Nephron (organoid): ENCODE measurements around the gene CXCL10.

Source experiments
- H3K27ac Mint-ChIP-seq, 3 experiments: 2 replicates each; pipeline ENCODE4 v1.8.0; 2020; ENCODE audit warnings: mixed read lengths in 3 of 3, mild to moderate bottlenecking in 2 of 3, moderate library complexity in 1 of 3
- H3K27me3 Mint-ChIP-seq: 2 replicates; pipeline ENCODE4 v1.8.0; 2021; ENCODE audit warnings: low read depth, mild to moderate bottlenecking, moderate library complexity, mixed read lengths
- H3K36me3 Mint-ChIP-seq: 2 replicates; pipeline ENCODE4 v1.8.0; 2020; ENCODE audit warnings: low read depth, mixed read lengths
- H3K4me1 Mint-ChIP-seq: 2 replicates; pipeline ENCODE4 v1.8.0; 2020; ENCODE audit warnings: mixed read lengths
- H3K4me3 Mint-ChIP-seq, 3 experiments: 2 replicates each; pipeline ENCODE4 v1.8.0; 2020; ENCODE audit warnings: mild to moderate bottlenecking in 3 of 3, mixed read lengths in 3 of 3, moderate library complexity in 2 of 3
- H3K9me3 Mint-ChIP-seq: 2 replicates; pipeline ENCODE4 v1.8.0; 2020; ENCODE audit warnings: mixed read lengths
- CTCF ChIP-seq, 3 experiments: fragments of 200-600 bp; sonication (generic); IDR thresholded peaks; one replicate each; pipeline ENCODE4 v1.5.0; 2021; ENCODE audit warnings: antibody characterized with exemption in 3 of 3; ENCODE audit not compliant: unreplicated experiment in 3 of 3

The CXCL10 gene

GRCh38 chr4:76023389-76023788 lies at the start of gene CXCL10:
Gene CXCL10 (minus strand): TSS chr4:76023497. CDS start chr4:76023431, 66 bp downstream.
- H3K4me1 Mint-ChIP-seq: peaks cover 3% of the 10 kb centered on the region
- no peaks in the 10 kb centered on the region for H3K36me3 Mint-ChIP-seq
- H3K27ac Mint-ChIP-seq: no peak within 1 kb of the TSS
- TF ChIP-seq CTCF (IDR thresholded peaks at IDR 0.05; ENCODE audit: unreplicated experiment in 3 of 3): no peak
- H3K9me3 Mint-ChIP-seq: no peaks in the 10 kb centered on the region
- H3K4me3 Mint-ChIP-seq: no peak within 1 kb of the TSS
- H3K27me3 Mint-ChIP-seq: no peaks in the 10 kb centered on the region

- Mint-ChIP-seq H3K36me3 (no peaks in the 10 kb centered on the region), H3K4me3 (no peak overlapping the region), H3K9me3 (no peaks in the 10 kb centered on the region), H3K4me1 (peaks cover 5% of the 10 kb centered on the region), H3K27ac (no peak overlapping the region), H3K27me3 (no peaks in the 10 kb centered on the region)
- no peak for TF ChIP-seq CTCF (IDR thresholded peaks at IDR 0.05; ENCODE audit: unreplicated experiment in 3 of 3)
Measured at GRCh38 chr4:76072760-76073159, 49.5 kb upstream of the CXCL10 start.

GRCh38 chr4:76067652-76068286 lies 44.5 kb upstream of the CXCL10 start:
- H3K4me1 Mint-ChIP-seq: no peaks in the 10 kb centered on the region
- H3K36me3 Mint-ChIP-seq: no peaks in the 10 kb centered on the region
- H3K9me3 Mint-ChIP-seq: no peaks in the 10 kb centered on the region
- no peak overlapping the region for H3K27ac Mint-ChIP-seq
- TF ChIP-seq CTCF (IDR thresholded peaks at IDR 0.05; ENCODE audit: unreplicated experiment in 3 of 3): peak; percentile 83 to 89 (median 88)
- no peaks in the 10 kb centered on the region for H3K27me3 Mint-ChIP-seq
- H3K4me3 Mint-ChIP-seq: no peak overlapping the region

GRCh38 chr4:76066546-76066945 lies 43.2 kb upstream of the CXCL10 start:
- Mint-ChIP-seq H3K36me3 (no peaks in the 10 kb centered on the region), H3K4me1 (no peaks in the 10 kb centered on the region), H3K27ac (no peak overlapping the region), H3K9me3 (no peaks in the 10 kb centered on the region), H3K4me3 (no peak overlapping the region), H3K27me3 (no peaks in the 10 kb centered on the region)
- TF ChIP-seq CTCF (IDR thresholded peaks at IDR 0.05; ENCODE audit: unreplicated experiment in 3 of 3): no peak

GRCh38 chr4:76061982-76062381 lies 38.7 kb upstream of the CXCL10 start:
- H3K4me1 Mint-ChIP-seq: no peaks in the 10 kb centered on the region
- no peak overlapping the region for H3K4me3 Mint-ChIP-seq
- H3K9me3 Mint-ChIP-seq: no peaks in the 10 kb centered on the region
- no peaks in the 10 kb centered on the region for H3K36me3 Mint-ChIP-seq
- no peak for TF ChIP-seq CTCF (IDR thresholded peaks at IDR 0.05; ENCODE audit: unreplicated experiment in 3 of 3)
- no peaks in the 10 kb centered on the region for H3K27me3 Mint-ChIP-seq
- no peak overlapping the region for H3K27ac Mint-ChIP-seq

- Mint-ChIP-seq H3K27me3 (no peaks in the 10 kb centered on the region), H3K27ac (no peak overlapping the region), H3K36me3 (no peaks in the 10 kb centered on the region), H3K9me3 (no peaks in the 10 kb centered on the region), H3K4me1 (no peaks in the 10 kb centered on the region), H3K4me3 (no peak overlapping the region)
- no peak for TF ChIP-seq CTCF (IDR thresholded peaks at IDR 0.05; ENCODE audit: unreplicated experiment in 3 of 3)
Measured at GRCh38 chr4:76061421-76061820, 38.1 kb upstream of the CXCL10 start.
